ENCODE results near the gene CTSW.

GRCh38 chr11:65862941-65863888 is 16.4 kb upstream of the CTSW start:
- TF ChIP-seq CTCF (IDR thresholded peaks at IDR 0.05), result no peak
- TF ChIP-seq POLR2A (IDR thresholded peaks at IDR 0.05), result no peak
